NCI-H1105 (cell line): ENCODE data around the gene A1CF.
"Not testable (repeated sequence)": the region's sequence is repeated elsewhere in the genome, so short reads cannot be mapped to it uniquely, and the experiment has no call there.

Source experiments
- DNase-seq: peaks from one replicate; lab custom pipeline; 2025; lab: John Stamatoyannopoulos, UW

Gene A1CF

GRCh38 chr10:50788951-50789945, 96.2 kb downstream of the A1CF start:
- no peak for DNase-seq

DNA sequence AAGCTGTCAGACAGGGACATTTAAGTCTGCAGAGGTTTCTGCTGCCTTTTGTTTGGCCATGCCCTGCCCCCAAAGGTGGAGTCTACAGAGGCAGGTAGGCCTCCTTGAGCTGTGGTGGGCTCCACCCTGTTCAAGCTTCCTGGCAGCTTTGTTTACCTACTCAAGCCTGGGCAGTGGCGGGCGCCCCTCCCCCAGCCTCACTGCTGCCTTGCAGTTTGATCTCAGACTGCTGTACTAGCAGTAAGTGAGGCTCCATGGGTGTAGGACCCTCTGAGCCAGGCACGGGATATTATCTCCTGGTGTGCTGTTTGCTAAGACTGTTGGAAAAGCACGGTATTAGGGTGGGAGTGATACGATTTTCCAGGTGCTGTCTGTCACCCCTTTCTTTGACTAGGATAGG, 97.5 kb downstream of the A1CF start:
- DNase-seq = not testable (repeated sequence)

DNA sequence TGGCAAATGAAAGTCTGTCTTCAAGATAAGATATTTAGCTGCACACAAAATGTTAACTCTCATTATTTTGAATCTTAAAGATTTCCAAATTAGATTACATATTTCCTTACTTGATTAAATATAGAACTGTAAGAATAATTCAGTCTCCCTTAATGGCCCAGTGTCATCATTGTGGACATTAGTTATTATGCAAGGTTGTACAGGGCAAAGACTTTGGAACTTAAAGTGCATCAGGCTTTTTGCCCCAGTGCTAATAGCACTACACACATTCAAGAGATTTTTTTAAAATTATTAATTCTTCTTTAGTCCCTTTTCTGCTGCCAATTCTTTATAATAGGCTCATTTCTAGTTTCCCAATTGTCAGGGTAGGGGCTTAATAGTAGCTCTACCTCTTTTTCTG, 103.4 kb downstream of the A1CF start:
- DNase-seq = not testable (repeated sequence)

DNA sequence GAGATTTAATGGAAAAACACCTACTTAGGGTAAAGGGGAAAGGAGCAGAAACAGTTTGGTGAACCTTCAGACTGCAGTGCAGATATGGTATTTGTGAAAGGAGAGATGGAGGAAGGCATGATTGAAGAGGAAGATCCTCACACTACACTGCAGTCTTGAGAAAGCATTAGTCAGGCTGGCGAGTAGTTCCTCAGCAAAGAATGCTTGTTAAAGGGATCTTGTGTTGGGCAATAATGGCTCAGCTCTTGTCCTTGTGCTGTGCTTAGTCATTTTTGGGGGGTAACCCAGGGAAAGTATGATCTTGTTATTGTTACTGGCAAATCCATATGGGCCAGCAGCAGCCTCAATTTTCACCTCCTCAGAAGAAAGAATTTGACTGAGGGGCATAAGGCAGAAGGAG, 105.4 kb downstream of the A1CF start:
- not testable (repeated sequence) for DNase-seq

DNA sequence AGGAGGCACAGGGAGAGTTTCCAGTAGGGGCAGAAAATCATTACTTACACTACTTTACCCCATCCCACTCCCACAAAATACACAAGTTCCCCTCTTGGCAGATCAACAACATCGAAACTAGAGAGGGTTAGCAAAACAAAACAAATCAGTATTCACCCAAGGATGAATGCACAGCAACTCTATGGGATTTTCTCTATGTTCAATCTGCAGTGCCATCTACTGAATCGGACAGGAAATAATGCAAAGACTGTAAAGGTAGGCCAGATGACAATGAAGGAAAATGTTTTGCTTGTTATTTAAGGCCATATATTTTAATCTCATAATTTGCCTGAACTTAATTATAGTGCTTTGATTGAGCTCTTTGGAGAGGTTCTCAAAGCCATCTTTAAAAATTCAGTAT, 110.6 kb downstream of the A1CF start:
- not testable (repeated sequence) for DNase-seq

DNA sequence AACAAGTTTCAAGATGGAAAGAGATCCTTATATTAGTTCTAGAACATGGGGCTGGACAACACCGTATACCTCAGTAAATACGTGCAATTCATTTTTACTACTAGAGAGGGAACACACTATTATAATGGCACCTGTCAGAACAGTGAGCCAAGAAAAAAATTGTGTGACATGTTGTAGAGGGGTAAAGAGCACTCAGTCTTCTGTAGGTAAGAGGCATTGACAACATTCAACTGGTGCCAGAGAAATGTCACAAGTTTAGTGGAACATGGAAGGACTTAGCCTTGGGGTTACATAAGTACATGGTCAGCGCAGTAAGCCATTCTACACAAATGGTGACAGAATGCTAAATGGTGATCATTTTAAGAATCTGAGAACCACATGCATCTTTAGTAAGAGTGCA, 113.4 kb downstream of the A1CF start:
- not testable (repeated sequence) for DNase-seq

DNA sequence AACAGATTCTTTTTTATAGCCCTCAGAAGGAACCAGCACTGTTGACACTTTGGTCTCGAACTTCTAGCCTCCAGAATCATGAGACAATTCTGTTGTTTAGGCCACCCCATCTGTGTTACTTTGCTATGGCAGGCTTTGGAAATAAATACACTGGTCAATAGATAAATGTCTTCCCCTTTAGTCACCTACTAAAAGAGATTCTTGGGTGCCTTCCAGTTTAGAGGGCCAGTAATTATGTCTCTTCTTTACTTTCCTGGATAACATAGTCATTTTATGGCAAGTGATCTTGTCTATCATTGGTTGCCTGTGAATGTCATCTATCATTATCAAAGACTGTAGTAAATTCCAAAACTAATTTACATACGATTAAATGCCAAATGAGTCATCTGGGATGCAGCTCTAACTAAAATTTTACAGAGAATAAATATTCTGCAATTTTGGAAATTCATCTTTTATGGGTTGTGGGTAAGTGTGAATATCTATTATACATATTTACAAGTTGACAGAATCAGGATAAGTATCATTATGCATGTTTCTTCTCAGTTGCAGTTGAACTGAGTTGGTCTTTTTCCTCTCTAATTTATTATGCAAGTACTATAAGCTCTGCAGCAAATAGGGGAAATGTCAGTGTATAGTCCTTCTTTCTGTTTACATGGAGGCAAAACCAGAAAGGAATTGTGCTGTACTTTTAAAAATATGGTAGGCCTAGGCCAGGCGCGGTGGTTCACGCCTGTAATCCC, 118.5 kb downstream of the A1CF start:
- DNase-seq = not testable (repeated sequence)
